GM21447 (cell line): ENCODE measurements around the gene UST.

Experiments
- ATAC-seq: cut with Tn5 transposase; IDR thresholded peaks from one replicate; pipeline ENCODE4 v1.9.1; 2021; ENCODE audit not compliant: unreplicated experiment

Gene UST

DNA sequence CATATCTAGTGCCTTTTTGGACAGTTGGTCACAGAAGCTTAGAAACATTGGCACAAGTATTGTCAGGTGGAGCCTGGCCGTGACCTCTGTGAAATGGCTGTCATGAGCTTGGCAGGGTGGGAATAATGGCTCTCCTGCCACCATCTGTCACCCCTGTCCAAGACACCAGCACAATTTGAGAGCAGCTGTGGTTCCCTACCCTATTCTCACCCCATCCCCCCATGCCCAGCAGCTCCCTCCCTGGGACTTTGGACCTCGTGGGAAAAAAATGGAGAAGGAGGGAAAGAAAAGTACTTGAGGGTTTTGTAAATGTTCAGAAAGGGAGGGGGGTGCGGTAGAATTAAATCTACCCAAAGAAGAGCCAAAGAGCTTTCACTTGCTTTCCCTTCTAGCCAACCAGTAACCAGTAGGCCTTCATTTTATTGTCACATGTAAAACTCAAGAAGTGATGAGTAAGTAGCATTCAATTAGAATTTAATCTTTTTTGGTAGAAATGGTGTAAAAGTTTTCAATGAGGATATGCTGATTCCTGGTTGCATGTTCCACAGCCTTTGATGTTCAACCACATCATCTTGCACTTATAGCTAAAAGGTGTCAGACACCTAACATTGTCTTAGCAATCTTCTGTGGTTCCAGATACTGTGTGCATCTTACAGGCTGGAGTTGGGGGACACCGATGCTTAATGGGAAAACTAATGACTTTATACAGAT lies 307.2 kb downstream of the UST start:
- peak; percentile 4 for ATAC-seq

DNA sequence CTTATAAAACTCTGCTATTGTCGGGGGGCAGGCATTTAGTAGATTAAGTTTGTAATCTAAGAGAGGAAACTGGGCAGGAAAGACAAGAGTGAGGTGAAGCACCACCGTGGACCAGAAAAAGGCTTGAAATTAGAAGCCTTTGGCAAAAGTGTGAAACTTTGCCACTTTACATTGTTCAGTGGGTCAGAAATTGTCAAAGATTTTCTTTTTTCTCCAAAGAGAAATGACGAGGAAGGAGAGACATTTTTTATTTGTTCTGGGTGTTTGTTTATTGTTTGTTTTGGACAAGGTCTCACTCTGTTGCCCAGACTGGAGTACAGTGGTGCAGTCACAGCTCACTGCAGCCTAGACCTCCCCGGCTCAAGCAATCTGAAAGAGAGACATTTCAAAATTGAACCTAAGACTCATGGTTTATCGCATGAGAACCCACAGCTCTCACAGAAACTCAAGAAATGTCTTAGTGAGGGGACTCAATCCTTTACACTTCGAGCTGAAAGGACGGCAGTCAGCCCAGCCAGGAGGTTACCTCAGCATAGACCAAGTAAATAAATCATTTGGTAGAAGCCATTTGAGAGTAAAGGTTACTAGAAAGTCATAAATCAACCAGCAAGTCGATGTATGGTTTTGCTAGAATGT lies 307.8 kb downstream of the UST start:
- peak; percentile 89 for ATAC-seq

DNA sequence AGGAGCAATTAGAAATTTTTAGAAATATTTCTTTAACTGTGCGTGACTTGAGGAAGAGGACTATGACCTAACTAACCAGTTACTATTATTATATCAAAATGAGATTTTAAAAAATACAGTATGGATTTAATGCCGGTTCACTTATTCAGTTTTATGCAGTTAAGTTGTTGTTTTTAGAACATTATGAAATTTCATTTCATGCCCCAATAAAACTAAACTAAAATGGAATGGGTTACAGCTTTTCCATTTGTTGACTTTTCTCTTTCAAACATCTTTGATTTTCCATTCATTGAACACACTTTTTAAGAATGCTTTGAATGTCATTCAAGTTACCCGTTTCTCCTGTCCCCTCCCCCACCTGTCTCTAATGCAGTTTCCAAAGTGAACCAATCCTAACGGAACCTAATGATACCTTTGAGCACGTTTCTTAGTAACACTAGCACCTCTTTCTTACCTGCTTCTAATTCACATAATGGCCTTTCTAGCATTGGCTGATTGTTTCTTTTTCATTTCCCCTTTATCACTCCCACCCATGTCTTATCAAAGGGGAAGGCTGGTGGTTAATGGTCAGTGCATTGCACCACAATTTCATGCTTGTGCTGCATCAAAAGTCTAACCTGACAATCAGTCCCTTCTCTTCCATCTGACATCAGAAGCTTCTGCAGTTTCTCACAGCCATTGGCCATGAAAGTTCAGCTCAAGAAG lies 308.5 kb downstream of the UST start:
- no peak for ATAC-seq

DNA sequence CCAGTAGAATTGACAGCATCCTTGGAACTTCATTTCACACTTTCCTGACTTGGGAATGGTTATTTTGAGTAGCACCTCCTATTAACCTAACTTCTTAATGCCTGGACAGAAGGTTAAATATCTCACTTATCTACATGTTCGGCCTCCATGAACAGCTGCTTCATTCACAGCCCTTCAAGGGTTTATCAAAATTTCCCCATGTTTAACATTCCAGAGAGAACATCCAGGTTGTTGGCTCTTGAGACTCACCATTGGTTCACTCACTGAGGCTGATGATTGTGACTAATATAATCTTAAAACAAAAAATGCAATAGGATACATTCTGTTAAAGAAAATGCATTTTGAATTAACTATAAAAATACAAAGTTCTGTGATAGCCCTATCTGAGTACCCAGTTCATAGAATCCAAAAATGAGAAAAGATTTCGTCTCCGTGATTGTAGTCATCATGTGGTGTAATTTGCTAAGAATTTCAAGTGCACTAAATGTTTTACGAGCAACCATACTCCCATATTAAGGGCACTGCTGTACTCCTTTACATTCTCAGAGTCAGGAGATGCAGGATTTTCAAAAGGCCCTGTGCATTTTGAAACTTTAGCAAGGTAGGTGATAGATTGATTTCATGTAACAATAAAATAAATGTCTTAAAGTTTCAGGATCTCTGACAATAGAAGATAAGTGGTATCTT lies 310.1 kb downstream of the UST start:
- ATAC-seq, result no peak

DNA sequence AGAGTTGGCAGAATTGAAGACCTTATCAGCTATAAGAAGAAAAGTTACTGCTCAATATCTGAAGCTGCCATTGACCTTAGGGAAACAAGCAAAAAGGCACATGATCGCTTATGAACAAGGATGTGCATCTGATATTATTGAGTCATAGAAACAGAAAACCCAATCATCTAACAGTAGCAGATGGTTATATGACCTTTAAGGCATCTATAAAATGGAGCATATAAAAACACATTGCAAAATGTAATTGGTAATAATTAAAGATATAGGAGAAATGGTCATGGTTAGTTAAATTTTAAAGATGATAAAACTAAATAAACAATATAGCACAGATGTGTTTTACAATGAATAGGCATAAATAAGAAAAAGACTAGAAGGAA lies 310.6 kb downstream of the UST start:
- ATAC-seq, result no peak

DNA sequence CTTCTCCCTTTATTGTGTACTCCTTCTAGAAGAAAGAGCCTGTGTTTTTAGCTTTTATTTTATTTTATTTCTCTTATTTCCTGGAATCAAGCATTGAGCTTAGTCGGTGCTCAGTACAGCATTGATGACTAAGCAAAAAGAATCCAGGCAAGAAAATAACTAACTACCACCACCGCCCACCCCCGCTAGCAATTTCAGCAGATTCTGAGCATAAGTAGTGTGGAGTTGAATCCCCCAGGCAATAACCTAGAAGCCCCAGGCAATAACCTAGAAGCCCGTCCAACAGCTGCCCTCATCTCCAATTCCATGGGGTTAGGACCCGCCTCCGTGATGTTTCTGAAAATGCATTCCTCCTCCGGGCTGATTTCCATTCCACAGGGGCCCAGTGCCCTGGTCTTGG lies 312.7 kb downstream of the UST start:
- no peak for ATAC-seq

DNA sequence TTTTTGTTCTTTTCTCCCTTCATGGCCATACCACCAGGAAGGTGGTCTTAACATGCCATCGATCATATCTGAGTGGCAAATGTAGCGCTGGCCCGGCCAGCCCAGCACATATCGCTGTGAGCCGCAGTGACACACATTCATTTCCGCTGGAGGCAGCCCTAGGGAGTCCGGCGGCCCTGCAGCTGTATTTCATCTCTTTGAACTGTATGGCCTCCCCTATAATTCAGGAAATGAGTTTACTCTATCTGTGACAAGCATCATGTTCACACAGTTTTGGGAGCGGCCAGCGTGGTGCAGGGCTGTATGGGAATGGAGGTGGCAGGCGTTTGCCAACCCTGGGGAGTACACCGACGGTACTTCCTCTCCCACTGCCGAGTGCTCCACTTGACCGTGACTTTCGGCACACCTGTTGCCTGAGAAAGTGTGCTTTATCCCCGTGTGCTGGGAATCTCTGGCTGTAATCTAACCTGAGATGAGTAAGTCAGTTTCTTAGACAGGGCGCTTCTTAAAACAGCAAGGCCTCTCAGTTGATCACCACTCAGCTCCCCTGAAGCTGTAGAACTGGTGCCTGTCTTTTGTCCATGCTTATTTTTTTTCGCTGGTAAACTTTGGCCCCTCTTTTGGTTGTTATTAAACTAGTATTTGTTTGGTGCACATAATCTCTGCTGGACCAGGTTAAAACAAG lies 313.6 kb downstream of the UST start:
- ATAC-seq, result peak; percentile 84

DNA sequence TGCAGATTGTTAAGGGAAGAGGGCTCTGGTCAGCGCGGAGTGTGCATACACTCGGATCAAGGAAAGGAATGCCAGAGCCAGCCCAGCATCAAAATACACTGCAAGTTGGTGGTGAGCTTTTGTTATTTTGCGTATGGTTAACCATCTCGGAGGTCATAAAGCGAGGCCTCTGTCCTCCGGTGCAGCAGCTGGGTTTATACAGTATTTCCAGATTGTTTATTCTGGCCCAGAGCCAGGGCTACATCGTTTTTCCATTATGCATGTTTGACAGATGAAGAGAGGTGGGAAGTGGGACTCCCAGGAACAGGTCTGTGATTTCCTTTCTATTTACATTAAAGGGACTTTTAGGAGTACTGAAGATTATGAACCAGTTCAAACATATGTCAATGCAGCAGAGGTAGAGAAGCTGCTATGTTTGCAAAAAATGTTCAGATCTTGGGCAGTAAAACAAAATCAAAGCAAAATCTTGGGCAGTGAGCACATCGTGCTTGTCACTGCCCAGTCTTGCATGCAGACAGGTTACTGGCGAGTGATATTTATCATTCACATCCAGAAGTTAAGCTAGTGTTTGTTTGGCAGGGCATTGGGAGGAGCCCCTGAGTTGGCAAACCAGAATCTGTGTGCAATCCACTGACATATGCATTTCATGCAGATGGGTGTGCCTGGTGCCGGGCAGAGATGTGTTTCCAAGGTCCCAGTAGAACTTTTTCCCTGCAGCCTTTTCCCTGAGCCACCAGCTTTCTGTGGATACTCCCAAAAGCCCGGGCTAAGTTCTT lies 314.3 kb downstream of the UST start:
- ATAC-seq, result no peak

DNA sequence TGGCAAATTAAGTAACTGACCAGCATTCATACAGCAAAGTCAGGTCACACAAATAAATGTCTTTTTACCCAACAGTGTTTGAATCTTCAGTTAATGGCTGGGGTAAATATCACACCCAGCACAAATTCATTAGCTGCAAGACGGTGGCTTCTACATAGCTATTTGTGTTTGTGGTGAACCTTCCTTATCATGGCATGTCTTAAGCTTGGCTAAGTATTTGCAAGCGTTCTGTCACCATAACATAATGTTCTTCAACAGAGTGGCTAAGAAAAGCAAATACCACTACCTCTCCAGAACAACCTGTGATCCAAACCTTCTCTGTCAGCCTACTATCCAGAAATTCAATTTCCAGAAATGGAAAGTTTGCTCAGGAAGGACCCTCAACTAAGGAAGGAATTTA lies 315.1 kb downstream of the UST start:
- no peak for ATAC-seq

DNA sequence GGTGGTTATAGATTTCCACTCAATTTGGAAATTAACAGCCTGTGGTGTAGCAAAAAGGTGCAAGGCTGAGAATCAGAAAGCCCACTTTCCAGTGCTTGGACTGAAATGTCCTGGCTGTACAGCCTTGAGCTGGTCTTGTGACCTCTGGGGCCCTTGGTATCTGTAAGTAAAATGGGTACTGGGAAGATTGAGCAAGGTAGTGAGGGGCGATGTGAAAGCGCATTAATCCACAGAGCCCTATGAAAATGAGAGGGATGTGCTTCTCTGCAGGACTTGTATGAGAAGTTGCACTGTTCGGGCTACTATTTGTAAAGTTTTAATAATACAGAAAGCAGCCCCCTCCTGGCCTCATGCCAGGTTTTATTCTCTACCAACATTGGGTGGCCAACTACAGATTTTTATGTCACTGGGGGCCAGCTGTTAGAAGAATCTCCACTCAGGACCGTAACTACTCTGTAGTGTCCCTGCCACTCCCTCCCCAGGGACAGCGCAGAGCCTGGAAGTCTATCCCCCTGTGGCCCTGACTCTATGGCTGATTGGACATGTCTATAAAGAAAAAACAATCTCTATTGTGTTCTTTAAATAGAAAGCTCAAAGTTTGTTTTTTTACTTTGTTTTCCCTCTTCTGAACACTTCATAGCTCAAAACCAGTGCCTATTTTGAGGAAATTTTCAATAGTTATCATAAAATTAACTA lies 316.0 kb downstream of the UST start:
- no peak for ATAC-seq

DNA sequence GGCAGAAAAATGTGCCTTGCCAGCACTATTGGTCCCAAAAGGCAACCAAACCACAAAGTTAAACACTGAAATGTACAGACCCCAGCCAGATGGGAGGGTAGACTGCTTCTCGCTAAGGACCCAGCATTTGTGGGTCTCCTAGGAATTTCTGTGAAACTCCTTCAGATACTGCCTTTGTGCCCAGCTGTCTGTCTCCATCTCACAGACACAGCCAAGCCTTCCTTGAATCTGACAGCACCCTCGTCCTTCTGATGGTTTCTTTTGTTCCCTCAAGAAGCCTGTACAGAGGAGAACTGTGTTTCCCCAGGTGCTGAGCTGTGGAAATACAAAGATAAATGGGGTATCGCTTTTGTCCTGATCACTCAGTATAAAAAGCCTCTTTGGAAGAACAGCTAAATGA lies 316.6 kb downstream of the UST start:
- no peak for ATAC-seq

DNA sequence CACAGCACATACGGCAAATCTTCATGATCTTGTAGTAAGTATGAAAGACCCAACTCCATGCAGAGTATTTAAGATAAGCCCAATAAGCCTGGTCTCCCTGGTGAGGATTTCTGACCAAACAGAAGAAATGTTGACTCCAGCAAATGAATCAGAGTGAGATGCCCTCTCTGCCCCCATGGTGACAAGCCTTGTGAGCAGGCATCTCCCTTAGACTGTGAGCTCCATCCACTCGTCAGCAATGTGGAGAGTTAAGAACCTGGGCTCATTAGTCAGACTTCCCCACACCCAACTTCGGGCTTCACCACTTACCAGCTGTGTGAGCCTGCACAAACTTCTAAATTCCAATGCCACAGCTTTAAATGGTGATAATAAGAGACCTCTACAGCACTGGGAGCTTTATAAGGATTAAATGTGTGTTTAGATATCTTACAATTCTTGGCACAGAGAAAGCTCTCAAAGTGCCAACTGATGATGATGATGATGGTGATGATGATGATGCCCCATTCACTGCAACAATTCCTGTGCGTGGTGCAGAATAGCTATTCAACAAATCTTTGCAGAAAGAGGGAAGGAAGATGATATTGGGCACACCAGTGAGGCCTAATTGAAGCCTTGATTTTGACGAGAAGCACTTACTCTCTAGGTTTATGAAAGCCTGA lies 317.3 kb downstream of the UST start:
- no peak for ATAC-seq

DNA sequence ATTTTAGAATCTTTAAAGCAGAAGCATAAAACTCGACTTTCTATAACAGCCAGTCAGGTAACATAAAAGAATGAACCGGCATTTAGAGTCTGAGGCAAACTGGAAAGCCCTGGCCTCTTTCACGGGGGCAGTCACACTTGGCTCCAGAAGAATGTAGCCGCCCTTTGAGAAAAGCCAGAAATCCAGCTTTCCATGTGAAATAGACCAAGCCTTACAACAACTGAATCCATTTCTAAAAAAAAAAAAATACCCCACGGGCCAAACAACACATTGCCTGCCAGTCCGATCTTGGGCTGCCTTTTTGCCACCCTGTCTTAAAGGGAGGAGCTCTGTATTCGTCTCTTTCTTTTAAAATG lies 317.8 kb downstream of the UST start:
- no peak for ATAC-seq

DNA sequence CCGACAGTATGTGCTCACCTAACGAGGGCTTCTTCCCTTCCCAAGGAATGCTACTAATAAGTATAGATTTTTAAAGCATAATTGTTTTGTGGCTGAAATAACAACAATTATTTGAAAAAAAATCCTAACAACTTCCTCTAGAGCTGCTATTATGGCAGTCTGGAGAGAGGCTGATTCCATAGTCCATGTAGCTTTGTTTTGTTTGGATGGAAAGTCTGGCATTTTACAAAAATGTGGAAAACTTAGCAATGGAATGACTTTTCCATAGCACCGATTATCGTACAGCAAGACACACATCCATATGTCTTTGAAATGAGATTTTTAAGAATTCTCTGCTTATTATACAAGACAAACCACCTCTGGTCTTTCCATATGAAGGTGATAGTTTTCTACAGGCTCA lies 318.3 kb downstream of the UST start:
- ATAC-seq, result no peak

DNA sequence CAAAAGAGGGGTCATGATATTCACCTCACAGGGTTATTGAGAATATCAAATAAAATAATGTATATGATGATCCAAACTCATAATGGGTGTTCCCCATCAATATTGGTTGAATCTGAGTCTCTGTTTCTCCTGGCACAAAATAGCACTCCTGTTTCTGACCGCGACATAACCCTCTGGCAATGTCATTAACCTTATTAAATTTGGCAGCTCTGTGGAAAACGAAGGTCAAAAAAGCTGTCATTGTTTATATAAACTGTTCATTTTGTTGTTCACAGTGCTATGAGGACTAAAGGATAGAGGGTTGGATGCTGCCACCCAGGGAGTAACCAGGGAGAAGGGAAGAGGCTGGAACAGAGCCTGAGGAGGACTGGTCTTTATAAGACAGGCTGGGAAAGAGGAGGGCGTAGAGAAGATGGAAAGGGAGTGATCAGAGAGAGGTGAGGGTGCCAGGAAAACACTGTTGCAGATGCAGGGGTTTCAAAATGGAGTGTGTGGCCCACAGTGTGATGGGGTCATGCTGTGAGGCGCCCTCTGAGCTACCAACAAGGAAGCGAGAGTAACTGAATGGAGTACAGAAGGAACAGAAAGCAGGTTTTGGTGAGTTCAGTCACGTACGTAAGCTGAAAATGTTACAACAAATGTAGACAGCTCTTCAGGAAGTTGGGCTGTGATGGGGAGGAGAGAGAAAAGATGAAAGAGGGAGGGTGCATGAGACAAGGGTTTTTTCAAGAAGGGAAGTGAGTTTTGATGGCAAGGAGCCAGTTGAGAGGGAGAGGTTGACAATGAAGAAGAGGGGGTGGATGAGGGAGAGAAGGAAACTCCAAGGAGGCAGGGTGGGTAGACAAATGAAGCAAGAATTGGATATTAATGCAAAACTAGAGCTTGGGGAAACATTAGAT lies 319.1 kb downstream of the UST start:
- peak; percentile 98 for ATAC-seq

DNA sequence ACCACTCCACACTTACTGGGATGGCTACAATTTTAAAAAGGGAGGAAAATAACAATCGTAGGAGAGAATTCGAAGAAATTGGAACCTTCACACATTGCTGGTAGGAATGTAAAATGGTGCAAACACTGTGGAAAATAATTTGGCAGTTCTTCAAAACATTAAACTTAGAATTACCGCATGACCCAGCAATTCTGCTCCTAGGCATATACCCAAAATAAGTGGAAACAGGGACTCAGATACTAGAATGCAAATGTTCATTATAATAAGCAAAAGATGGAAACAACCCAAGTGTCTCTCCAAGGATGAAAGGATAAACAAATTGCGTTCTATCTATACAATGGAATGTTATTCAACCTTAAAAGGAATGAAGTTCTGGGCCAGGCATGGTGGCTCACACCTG lies 325.2 kb downstream of the UST start:
- no peak for ATAC-seq

DNA sequence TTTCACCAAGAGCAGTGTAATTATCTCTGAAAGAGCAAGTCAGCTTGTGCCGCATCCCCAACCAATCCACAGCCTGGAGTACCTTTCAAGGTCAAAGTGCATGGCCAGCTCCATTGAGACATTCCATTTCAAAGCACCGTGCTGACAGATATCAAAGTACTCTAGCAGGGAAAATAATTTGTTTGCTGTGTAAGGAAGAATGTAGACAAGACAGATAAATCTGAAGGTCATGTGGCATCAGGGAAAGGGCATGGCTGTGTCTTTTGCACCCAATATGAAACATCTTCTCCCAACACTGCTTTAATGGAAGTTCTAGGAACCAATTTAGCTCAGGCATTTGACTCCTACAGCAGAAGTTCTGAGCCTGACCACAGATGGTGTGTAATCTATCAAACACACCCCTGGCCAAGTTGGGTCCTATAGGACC lies 328.0 kb downstream of the UST start:
- no peak for ATAC-seq

DNA sequence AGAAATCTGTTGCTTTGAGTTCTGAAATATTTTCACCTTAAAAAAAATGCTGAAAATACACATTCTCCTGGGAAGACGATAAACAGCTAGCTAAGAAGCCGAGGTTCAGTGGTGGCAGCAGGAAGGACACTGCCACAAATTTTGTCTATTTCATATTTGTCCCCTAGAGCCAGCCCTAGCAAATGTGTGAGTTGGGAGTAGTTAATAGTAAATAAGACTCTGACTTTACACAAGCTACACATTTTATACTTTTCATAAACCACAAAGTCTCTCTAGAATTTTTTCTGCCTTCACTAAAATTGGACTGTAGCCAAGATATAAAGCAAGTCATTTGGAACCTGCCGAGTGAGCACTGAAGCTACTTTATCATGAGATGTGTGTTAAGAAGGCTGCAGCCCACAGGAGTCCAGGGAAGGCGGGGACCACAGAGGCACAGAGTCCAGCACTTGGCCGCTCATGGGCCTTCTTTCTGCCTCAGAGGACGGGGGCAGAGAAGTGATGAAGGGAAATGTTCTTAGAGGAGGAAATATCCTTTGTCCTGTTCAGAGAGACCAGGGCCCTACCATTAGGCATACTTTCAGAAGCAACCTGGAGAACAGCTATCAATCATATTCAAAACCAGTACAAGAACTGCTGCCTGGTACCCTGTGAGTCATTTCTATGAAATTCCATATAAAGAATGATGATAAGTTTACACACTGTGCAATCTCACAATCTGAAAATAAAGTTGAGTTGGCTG lies 329.0 kb downstream of the UST start:
- ATAC-seq, result no peak
